Tibial nerve (tissue), 4 donors: ENCODE results near the gene USF3. TPM values are rescaled to one million over a fixed set of nuclear protein-coding genes. Genes with fewer than 3 reads are reported as not detected.

Experiments
- DNase-seq, 2 donors: peaks; one replicate each; pipeline ENCODE4 v3.0.0-alpha.2; 2019; ENCODE audit warnings: low spot score in 2 of 2
- H3K27ac ChIP-seq, 4 donors: fragments of 200-600 bp; sonication (generic) in 3 of 4; one replicate each; pipeline ENCODE4 v1.5.1; 2017 to 2019; ENCODE audit warnings: mild to moderate bottlenecking in 1 of 4
- H3K27me3 ChIP-seq, 2 donors: fragments of 200-600 bp; sonication (generic) in 1 of 2; one replicate each; pipeline versions ENCODE4 v1.5.1 to v1.6.0; 2017 to 2019
- H3K36me3 ChIP-seq, 3 donors: fragments of 200-600 bp; sonication (generic); one replicate each; pipeline ENCODE4 v1.5.1; 2018 to 2019
- H3K4me1 ChIP-seq, 4 donors: fragments of 200-600 bp; sonication (generic) in 3 of 4; one replicate each; pipeline ENCODE4 v1.5.1; 2017 to 2019
- H3K4me3 ChIP-seq, 4 donors: fragments of 200-600 bp; sonication (generic) in 3 of 4; one replicate each; pipeline ENCODE4 v1.5.1; 2017 to 2019; ENCODE audit warnings: mild to moderate bottlenecking in 1 of 4, moderate library complexity in 1 of 4
- H3K9me3 ChIP-seq, 4 donors: fragments of 200-600 bp; sonication (generic) in 3 of 4; one replicate each; pipeline ENCODE4 v1.5.1; 2017 to 2019
- EP300 ChIP-seq, 2 donors: sonication (generic); formaldehyde crosslinking; IDR thresholded peaks; one replicate each; pipeline ENCODE4 v1.6.1; 2017; ENCODE audit warnings: antibody characterized with exemption in 2 of 2, mild to moderate bottlenecking in 1 of 2
- POLR2A ChIP-seq, 2 donors: fragments of 450-650 bp; IDR thresholded peaks; one replicate each; pipeline ENCODE4 v1.6.1; 2017; ENCODE audit warnings: antibody characterized with exemption in 2 of 2, mild to moderate bottlenecking in 2 of 2, moderate library complexity in 2 of 2
- WGBS, 2 donors: methylation state at CpG; one replicate each; pipeline ENCODE4 v1.1.5; 2018; 5-methylcytosine and 5-hydroxymethylcytosine counted together
- total RNA-seq, 4 donors: library from RNA; depleted of rRNA; stranded (reverse); fragments of >200 nt; gene quantifications; one replicate each; pipeline ENCODE4 v1.1.0, GENCODE V29; 2016
- TF ChIP-seq, protein P1 (sequence below), 5 experiments: fragments of 200-600 bp in 3 of 5; fragments of 450-650 bp in 2 of 5; sonication (generic) in 3 of 5; IDR thresholded peaks; one replicate each; pipeline ENCODE4 v1.5.1; 2016 to 2019; ENCODE audit warnings: antibody characterized with exemption in 5 of 5, mild to moderate bottlenecking in 3 of 5, moderate library complexity in 2 of 5

The USF3 gene
- total RNA-seq, 4 donors from 2014 or later = 16.8 to 22.6 (median 19.4) TPM

DNA sequence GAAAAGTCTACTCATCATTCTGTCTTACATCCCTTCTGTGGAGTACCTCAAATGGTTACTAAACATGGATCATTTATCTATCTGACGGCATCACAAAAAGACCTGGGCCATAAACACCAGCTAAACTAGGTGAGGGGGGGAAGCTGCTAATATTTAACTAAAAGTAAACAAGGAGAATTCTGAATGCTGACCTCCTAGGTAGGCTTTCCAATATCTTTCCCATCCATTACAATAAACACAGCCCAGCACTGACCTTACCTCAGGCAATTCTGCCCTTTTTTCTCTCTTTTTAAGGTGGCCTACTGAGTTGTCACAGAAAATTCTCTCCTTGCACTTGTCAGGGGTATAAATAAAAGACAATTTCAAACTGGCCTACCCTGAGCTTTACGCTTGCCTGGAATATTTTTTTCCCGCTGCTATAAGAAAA is 33.1 kb downstream of the USF3 start:
- Histone ChIP-seq H3K36me3 (peaks cover 0 to 85% (median 10%) of the 10 kb centered on the region in 3 donors), H3K4me1 (peaks cover 0 to 6% (median 0%) of the 10 kb centered on the region in 4 donors), H3K9me3 (no peaks in the 10 kb centered on the region), H3K27ac (no peak overlapping the region), H3K4me3 (no peak overlapping the region), H3K27me3 (no peaks in the 10 kb centered on the region)
- 87 to 92% methylated on average over 3 of the region's 3 CpGs for WGBS, 2 donors
- no peak for TF ChIP-seq POLR2A (IDR thresholded peaks at IDR 0.05)
- TF ChIP-seq, protein P1, sequence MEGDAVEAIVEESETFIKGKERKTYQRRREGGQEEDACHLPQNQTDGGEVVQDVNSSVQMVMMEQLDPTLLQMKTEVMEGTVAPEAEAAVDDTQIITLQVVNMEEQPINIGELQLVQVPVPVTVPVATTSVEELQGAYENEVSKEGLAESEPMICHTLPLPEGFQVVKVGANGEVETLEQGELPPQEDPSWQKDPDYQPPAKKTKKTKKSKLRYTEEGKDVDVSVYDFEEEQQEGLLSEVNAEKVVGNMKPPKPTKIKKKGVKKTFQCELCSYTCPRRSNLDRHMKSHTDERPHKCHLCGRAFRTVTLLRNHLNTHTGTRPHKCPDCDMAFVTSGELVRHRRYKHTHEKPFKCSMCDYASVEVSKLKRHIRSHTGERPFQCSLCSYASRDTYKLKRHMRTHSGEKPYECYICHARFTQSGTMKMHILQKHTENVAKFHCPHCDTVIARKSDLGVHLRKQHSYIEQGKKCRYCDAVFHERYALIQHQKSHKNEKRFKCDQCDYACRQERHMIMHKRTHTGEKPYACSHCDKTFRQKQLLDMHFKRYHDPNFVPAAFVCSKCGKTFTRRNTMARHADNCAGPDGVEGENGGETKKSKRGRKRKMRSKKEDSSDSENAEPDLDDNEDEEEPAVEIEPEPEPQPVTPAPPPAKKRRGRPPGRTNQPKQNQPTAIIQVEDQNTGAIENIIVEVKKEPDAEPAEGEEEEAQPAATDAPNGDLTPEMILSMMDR (IDR thresholded peaks at IDR 0.05) = no peak
- no peak for DNase-seq

- H3K9me3 ChIP-seq = no peaks in the 10 kb centered on the region
- H3K36me3 ChIP-seq = peaks cover 0 to 88% (median 10%) of the 10 kb centered on the region in 3 donors
- H3K27ac ChIP-seq = no peak overlapping the region
- no peak for DNase-seq
- WGBS, 2 donors = 47 to 51% methylated on average over 1 of the region's 1 CpG
- TF ChIP-seq EP300 (IDR thresholded peaks at IDR 0.05) (no peak), POLR2A (IDR thresholded peaks at IDR 0.05) (no peak)
- TF ChIP-seq, protein P1 (IDR thresholded peaks at IDR 0.05) = no peak
- peaks cover 0 to 1% (median 0%) of the 10 kb centered on the region in 4 donors for H3K4me1 ChIP-seq
- H3K4me3 ChIP-seq = no peak overlapping the region
- H3K27me3 ChIP-seq = no peaks in the 10 kb centered on the region
Measured at GRCh38 chr3:113662824-113663223, 33.6 kb downstream of the USF3 start.

DNA sequence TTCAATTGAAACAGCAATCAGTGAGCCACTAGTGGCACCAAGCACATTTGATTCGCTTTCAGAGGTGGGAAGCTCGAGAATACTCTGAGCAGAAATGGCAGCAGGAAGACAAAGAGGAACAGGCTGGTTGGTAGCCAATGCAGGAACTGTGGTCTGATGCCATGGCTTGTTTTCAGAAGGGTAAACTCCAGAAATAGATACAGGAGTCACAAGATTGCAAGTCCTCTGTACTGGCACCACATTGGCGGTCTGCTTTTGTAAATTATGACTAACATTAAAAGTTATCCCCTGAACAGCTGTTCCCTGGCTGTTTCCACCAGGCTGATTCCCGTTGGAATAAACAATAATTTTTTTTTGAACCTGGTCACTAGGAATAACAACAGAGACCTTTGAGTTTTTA is 35.5 kb downstream of the USF3 start:
- Histone ChIP-seq H3K27ac (no peak overlapping the region), H3K27me3 (no peaks in the 10 kb centered on the region), H3K9me3 (no peaks in the 10 kb centered on the region), H3K36me3 (peaks cover 0 to 98% (median 10%) of the 10 kb centered on the region in 3 donors), H3K4me1 (no peaks in the 10 kb centered on the region), H3K4me3 (no peak overlapping the region)
- TF ChIP-seq POLR2A (IDR thresholded peaks at IDR 0.05) = no peak
- TF ChIP-seq, protein P1 (IDR thresholded peaks at IDR 0.05) = no peak
- no peak for TF ChIP-seq EP300 (IDR thresholded peaks at IDR 0.05)
- WGBS, 2 donors = 91% methylated on average over 4 of the region's 4 CpGs
- DNase-seq = no peak

- H3K27me3 ChIP-seq = no peaks in the 10 kb centered on the region
- H3K4me1 ChIP-seq = no peaks in the 10 kb centered on the region
- no peak for DNase-seq
- no peak overlapping the region for H3K27ac ChIP-seq
- no peaks in the 10 kb centered on the region for H3K9me3 ChIP-seq
- peaks cover 0 to 98% (median 6%) of the 10 kb centered on the region in 3 donors for H3K36me3 ChIP-seq
- TF ChIP-seq, protein P1 (IDR thresholded peaks at IDR 0.05) = no peak
- WGBS, 2 donors = 92 to 93% methylated on average over 2 of the region's 2 CpGs
- no peak overlapping the region for H3K4me3 ChIP-seq
Measured at GRCh38 chr3:113660458-113660857, 36.0 kb downstream of the USF3 start.

- H3K4me3 ChIP-seq = no peak overlapping the region
- peaks cover 0 to 96% (median 6%) of the 10 kb centered on the region in 3 donors for H3K36me3 ChIP-seq
- no peak for DNase-seq
- H3K27ac ChIP-seq = no peak overlapping the region
- 86 to 100% methylated on average over 1 of the region's 1 CpG for WGBS, 2 donors
- no peaks in the 10 kb centered on the region for H3K27me3 ChIP-seq
- no peaks in the 10 kb centered on the region for H3K9me3 ChIP-seq
- H3K4me1 ChIP-seq = no peaks in the 10 kb centered on the region
- TF ChIP-seq POLR2A (IDR thresholded peaks at IDR 0.05) = no peak
- TF ChIP-seq EP300 (IDR thresholded peaks at IDR 0.05) = no peak
- TF ChIP-seq, protein P1 (IDR thresholded peaks at IDR 0.05) = no peak
Measured at GRCh38 chr3:113659996-113660395, 36.4 kb downstream of the USF3 start.
